SK-N-SH (cell line): ENCODE results near the gene SLC8A2. TPM values are rescaled to one million over a fixed set of nuclear protein-coding genes. Genes with fewer than 3 reads are reported as not detected.
A peak's percentile ranks its signal among the peaks of the same experiment; 100 is the strongest.

Experiments used
- CTCF ChIA-PET: fragments of 300-600, 350-600 bp; formaldehyde crosslinking; extraction: SDS; loops from one replicate; lab custom pipeline; 2021; lab: Yijun Ruan, JAX
- POLR2A ChIA-PET: fragments of 350-600 bp; sonication (Branson Sonifier 250); formaldehyde crosslinking; extraction: SDS; loops from one replicate; lab custom pipeline; 2020; ENCODE audit warnings: antibody characterized with exemption, inconsistent platforms; lab: Yijun Ruan, JAX
- DNase-seq: peaks from one replicate; pipeline ENCODE4 v3.0.0; 2012
- H2AFZ ChIP-seq: fragments of 200-600 bp; sonication (generic); 2 replicates; pipeline ENCODE4 v1.8.1; 2016; ENCODE audit warnings: antibody characterized with exemption, mild to moderate bottlenecking, low read depth
- H3F3A ChIP-seq: fragments of 200-600 bp; sonication (generic); replicated peaks from 2 replicates; pipeline ENCODE3; 2016; ENCODE audit warnings: antibody characterized with exemption, mild to moderate bottlenecking; ENCODE audit not compliant: insufficient read depth
- H3K27ac ChIP-seq, 2 experiments: fragments of 200-500 bp in 1 of 2; fragments of 200-600 bp in 1 of 2; sonication (Bioruptor generic) in 1 of 2; sonication (generic), shearing (Covaris generic) in 1 of 2; 2 replicates each; pipeline versions ENCODE4 v1.5.1 to v1.6.1; 2014 to 2016; ENCODE audit warnings: low read depth in 2 of 2, inconsistent platforms in 1 of 2, low read length in 1 of 2, mild to moderate bottlenecking in 1 of 2, mixed read lengths in 1 of 2
- H3K27me3 ChIP-seq: fragments of 200-600 bp; sonication (generic), shearing (Covaris generic); 2 replicates; pipeline ENCODE4 v1.6.1; 2016; ENCODE audit warnings: mixed run types; ENCODE audit not compliant: insufficient read depth
- H3K36me3 ChIP-seq, 2 experiments: fragments of 200-500 bp in 1 of 2; fragments of 200-600 bp in 1 of 2; sonication (Bioruptor generic) in 1 of 2; sonication (generic) in 1 of 2; replicated peaks in 1 of 2; 2 replicates each; pipeline versions ENCODE3 to v1.5.1; 2014 to 2016; ENCODE audit warnings: low read length in 1 of 2, mild to moderate bottlenecking in 1 of 2; ENCODE audit not compliant: insufficient read depth in 2 of 2, control insufficient read depth in 1 of 2
- H3K4me1 ChIP-seq, 2 experiments: fragments of 200-500 bp in 1 of 2; fragments of 200-600 bp in 1 of 2; sonication (Bioruptor generic) in 1 of 2; sonication (generic), shearing (Covaris generic) in 1 of 2; 2 replicates each; pipeline versions ENCODE4 v1.5.1 to v1.6.1; 2014 to 2016; ENCODE audit warnings: low read depth in 1 of 2, low read length in 1 of 2, mixed run types in 1 of 2; ENCODE audit not compliant: insufficient read depth in 2 of 2, control insufficient read depth in 1 of 2
- H3K4me2 ChIP-seq: fragments of 200-600 bp; sonication (generic), shearing (Covaris generic); 2 replicates; pipeline ENCODE4 v1.6.1; 2017; ENCODE audit warnings: mixed run types
- H3K4me3 ChIP-seq, 2 experiments: fragments of 200-500 bp in 1 of 2; fragments of 200-600 bp in 1 of 2; sonication (Bioruptor generic) in 1 of 2; sonication (generic), shearing (Covaris generic) in 1 of 2; 2 replicates each; pipeline versions ENCODE4 v1.5.1 to v1.8.1; 2014 to 2016; ENCODE audit warnings: low read depth in 2 of 2, inconsistent platforms in 1 of 2, low read length in 1 of 2, mild to moderate bottlenecking in 1 of 2, mixed read lengths in 1 of 2, moderate library complexity in 1 of 2
- H3K79me2 ChIP-seq: fragments of 200-600 bp; sonication (generic); 2 replicates; pipeline ENCODE4 v1.8.1; 2017; ENCODE audit warnings: mild to moderate bottlenecking; ENCODE audit not compliant: insufficient read depth
- H3K9ac ChIP-seq: fragments of 200-600 bp; sonication (generic); 2 replicates; pipeline ENCODE4 v1.6.1; 2017; ENCODE audit warnings: mixed run types
- H3K9me2 ChIP-seq: fragments of 200-600 bp; sonication (generic); 2 replicates; pipeline ENCODE4 v1.6.1; 2017; ENCODE audit warnings: mixed run types
- H3K9me3 ChIP-seq: fragments of 200-600 bp; sonication (generic); 2 replicates; pipeline ENCODE4 v1.6.1; 2017; ENCODE audit warnings: mixed run types, mild to moderate bottlenecking, moderate library complexity
- H4K20me1 ChIP-seq: fragments of 200-600 bp; sonication (generic); 2 replicates; pipeline ENCODE4 v1.6.1; 2017; ENCODE audit warnings: mild to moderate bottlenecking, mixed run types; ENCODE audit not compliant: insufficient read depth
- CHD2 ChIP-seq: fragments of 150-350 bp; IDR thresholded peaks from 2 replicates; pipeline ENCODE4 v1.6.1; 2018; ENCODE audit warnings: low read length; ENCODE audit not compliant: partially characterized antibody
- CTCF ChIP-seq: fragments of 200-600 bp; sonication (generic); IDR thresholded peaks from 2 replicates; pipeline ENCODE4 v1.6.1; 2017; ENCODE audit warnings: antibody characterized with exemption, mild to moderate bottlenecking, moderate library complexity
- FOXJ3 ChIP-seq: sonication (generic); formaldehyde crosslinking; IDR thresholded peaks from 2 replicates; pipeline ENCODE4 v1.5.1; 2020; ENCODE audit warnings: mild to moderate bottlenecking, missing genetic modification reagents
- FOXM1 ChIP-seq: IDR thresholded peaks from 2 replicates; pipeline ENCODE4 v1.4.0; 2012; ENCODE audit warnings: low read depth, mild to moderate bottlenecking
- NRF1 ChIP-seq: IDR thresholded peaks from 2 replicates; pipeline ENCODE4 v1.6.1; 2012; ENCODE audit warnings: low read depth, mild to moderate bottlenecking, low read length
- POLR2AphosphoS5 ChIP-seq: IDR thresholded peaks from 2 replicates; pipeline ENCODE4 v1.6.1; 2012; ENCODE audit warnings: low read depth, low read length
- RAD21 ChIP-seq: IDR thresholded peaks from 2 replicates; pipeline ENCODE4 v1.6.1; 2012; ENCODE audit warnings: mild to moderate bottlenecking, low read length
- RCOR1 ChIP-seq: fragments of 150-350 bp; IDR thresholded peaks from 2 replicates; pipeline ENCODE4 v1.6.1; 2017; ENCODE audit warnings: antibody characterized with exemption, low read length
- RXRA ChIP-seq: IDR thresholded peaks from 2 replicates; pipeline ENCODE4 v1.4.0; 2012; ENCODE audit warnings: low read depth, mild to moderate bottlenecking, borderline replicate concordance
- SMC3 ChIP-seq: IDR thresholded peaks from 2 replicates; pipeline ENCODE4 v1.6.1; 2012; ENCODE audit warnings: low read depth, low read length, improper control_type of control experiment
- WGBS: methylation state at CpG from one replicate; pipeline ENCODE4 v1.1.6; 2017; ENCODE audit warnings: low lambda C conversion rate; 5-methylcytosine and 5-hydroxymethylcytosine counted together
- polyA plus RNA-seq, 3 experiments: library from polyadenylated mRNA; depleted of rRNA; stranded (reverse); fragments of >200 nt; gene quantifications; 2 replicates each; pipeline ENCODE4 v1.2.3, GENCODE V29; 2012
- TF ChIP-seq, protein P1 (sequence below): IDR thresholded peaks from 2 replicates; pipeline ENCODE4; 2012

Gene SLC8A2
- polyA plus RNA-seq, 1 of the 3 experiments (the other 2 are of a cell fraction): 0.58 TPM

DNA sequence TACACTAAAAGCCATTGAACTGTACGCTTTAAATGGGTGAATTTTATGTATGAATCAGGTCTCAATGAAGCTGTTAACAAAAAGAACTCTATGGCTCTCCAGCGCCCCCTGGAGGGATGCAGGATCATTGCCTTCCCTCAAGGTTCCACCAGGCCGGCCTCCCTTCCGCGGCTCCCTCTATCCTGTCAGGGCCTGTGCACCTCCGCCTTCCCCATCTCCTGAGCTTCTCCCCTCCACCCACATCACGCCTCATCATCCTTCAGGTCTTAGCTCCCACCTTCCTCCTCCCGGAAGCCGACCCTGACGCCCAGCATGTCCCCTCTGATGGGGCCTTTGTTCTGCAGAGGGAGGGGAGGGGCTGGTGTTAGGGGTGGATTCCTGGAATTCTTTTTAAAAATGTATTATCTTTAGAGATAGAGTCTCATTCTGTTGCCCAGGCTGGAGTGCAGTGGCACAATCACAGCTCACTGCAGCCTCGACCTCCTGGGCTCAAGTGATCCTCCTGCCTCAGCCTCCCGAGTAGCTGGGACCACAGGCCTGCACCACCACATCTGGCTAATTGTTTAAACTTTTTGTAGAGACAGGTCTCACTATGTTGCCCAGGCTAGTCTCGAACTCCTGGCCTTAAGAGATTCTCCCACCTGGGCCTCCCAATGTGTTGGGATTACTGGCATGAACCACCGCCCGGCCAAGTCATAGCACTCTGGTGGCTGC is 80.0 kb downstream of the SLC8A2 start:
- Histone ChIP-seq H3F3A (no peaks in the 10 kb centered on the region), H3K27ac (no peak overlapping the region), H3K4me1 (no peaks in the 10 kb centered on the region), H3K79me2 (no peaks in the 10 kb centered on the region), H3K9me3 (no peaks in the 10 kb centered on the region), H3K36me3 (no peaks in the 10 kb centered on the region), H3K9me2 (no peaks in the 10 kb centered on the region), H3K9ac (no peak overlapping the region), H3K4me3 (no peak overlapping the region; a peak in 1 of 4 replicates), H2AFZ (no peak overlapping the region), H3K27me3 (no peaks in the 10 kb centered on the region), H4K20me1 (no peaks in the 10 kb centered on the region), H3K4me2 (no peak overlapping the region)
- TF ChIP-seq RCOR1 (no peak), NRF1 (no peak), CTCF (peak; percentile 93), FOXM1 (no peak), FOXJ3 (CRISPR knock-in tag) (no peak), RAD21 (peak; percentile 76), RXRA (no peak), POLR2AphosphoS5 (no peak), SMC3 (peak; percentile 70)
- TF ChIP-seq, protein P1, sequence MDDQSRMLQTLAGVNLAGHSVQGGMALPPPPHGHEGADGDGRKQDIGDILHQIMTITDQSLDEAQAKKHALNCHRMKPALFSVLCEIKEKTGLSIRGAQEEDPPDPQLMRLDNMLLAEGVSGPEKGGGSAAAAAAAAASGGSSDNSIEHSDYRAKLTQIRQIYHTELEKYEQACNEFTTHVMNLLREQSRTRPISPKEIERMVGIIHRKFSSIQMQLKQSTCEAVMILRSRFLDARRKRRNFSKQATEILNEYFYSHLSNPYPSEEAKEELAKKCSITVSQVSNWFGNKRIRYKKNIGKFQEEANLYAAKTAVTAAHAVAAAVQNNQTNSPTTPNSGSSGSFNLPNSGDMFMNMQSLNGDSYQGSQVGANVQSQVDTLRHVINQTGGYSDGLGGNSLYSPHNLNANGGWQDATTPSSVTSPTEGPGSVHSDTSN: no peak
- ChIA-PET CTCF (interaction anchor here (0.6 to 5.1 kb wide), 52 partner anchors 9 to 373 kb away, joined by 3 to 108 read pairs (median 5); partner anchors contain the start of genes DHX34, INAFM1, MEIS3 and NPAS1), POLR2A (no interaction called here)
- WGBS: 47% methylated on average over 15 of the region's 15 CpGs
- DNase-seq: peak; percentile 82

DNA sequence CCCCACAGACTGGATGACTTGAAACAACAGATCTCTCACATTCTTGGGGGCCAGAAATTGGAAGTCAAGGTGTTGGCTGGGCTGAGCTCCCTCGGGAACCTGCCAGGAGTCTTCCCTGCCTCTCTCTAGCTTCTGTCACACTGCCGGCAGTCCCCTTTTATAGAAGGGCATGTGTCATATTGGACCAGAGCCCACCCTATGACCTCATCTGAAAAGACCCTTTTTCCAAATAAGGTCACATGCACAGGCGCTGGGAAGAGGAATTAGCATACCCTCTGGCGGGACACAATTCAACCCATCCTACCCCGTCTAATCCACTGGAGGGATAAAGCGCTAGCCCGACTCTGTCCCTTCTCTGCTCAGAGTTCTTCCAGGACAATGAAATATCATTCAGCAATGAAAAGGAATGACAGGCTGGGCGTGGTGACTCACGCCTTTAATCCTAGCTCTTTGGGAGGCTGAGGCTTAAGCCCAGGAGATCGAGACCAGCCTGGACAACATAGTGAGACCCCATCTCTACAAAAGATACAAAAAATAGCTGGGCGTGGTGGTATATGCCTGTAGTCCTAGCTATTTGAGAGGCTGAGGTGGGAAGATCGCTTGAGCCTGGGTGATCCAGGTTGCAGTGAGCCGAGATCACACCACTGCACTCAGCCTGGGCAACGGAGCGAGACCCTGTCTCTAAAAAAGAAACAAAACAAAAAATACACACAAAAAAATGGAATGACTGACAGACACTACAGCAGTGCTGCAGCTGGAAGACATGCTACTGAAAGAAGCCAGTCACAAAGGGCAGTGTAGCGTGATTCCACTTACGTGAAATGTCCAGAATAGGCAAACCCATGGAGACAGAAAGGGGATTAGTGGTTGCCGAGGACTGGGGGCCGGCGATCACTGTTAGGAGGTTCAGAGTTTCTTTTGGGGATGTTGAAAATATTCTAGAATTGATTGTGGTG is 80.9 kb downstream of the SLC8A2 start:
- Histone ChIP-seq H2AFZ (no peak overlapping the region), H3K9me3 (no peaks in the 10 kb centered on the region), H3F3A (no peaks in the 10 kb centered on the region), H3K27me3 (no peaks in the 10 kb centered on the region), H3K4me3 (no peak overlapping the region; a peak in 1 of 4 replicates), H3K4me1 (no peaks in the 10 kb centered on the region), H3K79me2 (no peaks in the 10 kb centered on the region), H4K20me1 (no peaks in the 10 kb centered on the region), H3K9ac (no peak overlapping the region), H3K9me2 (no peaks in the 10 kb centered on the region), H3K4me2 (no peak overlapping the region), H3K27ac (no peak overlapping the region), H3K36me3 (no peaks in the 10 kb centered on the region)
- 69% methylated on average over 20 of the region's 20 CpGs for WGBS
- DNase-seq: no peak
- POLR2A ChIA-PET: no interaction called here
- CTCF ChIA-PET: interaction anchor here (0.6 to 5.1 kb wide), 53 partner anchors 8 to 806 kb away, joined by 3 to 108 read pairs (median 5); partner anchors contain the start of genes DHX34, MEIS3 and NPAS1
- TF ChIP-seq CHD2: no peak
- no peak for TF ChIP-seq FOXM1
